GM18519 (cell line): ENCODE measurements around the gene SV2C.
A peak's percentile ranks its signal among the peaks of the same experiment; 100 is the strongest.
"Not testable (repeated sequence)": the region's sequence is repeated elsewhere in the genome, so short reads cannot be mapped to it uniquely, and the experiment has no call there.

Experiments
- ATAC-seq: cut with Tn5 transposase; IDR thresholded peaks from one replicate; pipeline ENCODE4 v1.9.1; 2021; ENCODE audit warnings: mild to moderate bottlenecking, moderate library complexity; ENCODE audit not compliant: unreplicated experiment, low FRiP score

The SV2C gene

DNA sequence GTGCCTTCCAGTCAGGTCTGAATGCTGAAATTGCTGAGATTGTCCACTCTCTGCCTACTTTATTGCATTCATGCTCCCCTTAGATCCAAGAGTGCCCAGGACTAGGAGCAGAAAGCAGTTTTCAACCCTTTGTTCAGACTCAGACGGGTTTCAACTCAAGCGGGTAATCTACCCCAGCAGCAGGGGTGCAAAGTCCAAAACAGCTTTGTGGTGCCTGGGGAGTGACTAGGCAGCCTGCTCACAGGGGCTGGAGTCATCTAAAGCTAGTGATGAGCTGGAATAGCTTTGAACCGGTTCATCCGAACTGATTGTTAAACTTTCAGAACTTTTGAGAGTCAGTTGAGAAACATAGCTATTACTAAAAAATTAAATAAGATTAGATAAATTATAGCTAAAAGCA lies 248.9 kb downstream of the SV2C start:
- no peak for ATAC-seq

DNA sequence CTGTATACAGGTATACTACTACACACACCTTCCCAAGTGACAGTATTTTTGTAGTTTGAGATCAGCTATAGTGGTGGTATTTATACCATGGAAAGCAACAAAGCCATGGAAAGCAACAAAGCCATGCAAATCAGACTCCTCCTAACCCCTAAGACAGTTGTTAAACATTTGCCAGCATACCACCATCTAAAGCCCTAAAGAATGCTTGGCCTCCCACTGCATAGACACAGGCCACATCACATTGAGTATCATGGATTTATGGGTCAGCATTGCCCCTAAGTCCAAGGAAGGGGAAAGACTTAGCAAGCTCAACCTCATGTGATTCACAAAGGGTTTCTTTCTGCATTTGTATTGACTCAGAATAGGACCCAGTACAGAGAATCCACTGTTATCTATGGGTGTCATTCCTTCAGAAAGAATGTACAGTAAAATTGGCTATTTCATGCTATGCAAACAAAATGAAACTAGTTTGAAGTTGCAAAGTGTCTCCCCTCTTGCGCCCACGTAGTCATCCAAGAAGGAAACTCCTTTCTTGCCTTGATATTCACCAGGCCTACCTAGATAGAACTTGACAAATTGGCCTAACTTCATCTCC lies 249.5 kb downstream of the SV2C start:
- ATAC-seq: no peak

DNA sequence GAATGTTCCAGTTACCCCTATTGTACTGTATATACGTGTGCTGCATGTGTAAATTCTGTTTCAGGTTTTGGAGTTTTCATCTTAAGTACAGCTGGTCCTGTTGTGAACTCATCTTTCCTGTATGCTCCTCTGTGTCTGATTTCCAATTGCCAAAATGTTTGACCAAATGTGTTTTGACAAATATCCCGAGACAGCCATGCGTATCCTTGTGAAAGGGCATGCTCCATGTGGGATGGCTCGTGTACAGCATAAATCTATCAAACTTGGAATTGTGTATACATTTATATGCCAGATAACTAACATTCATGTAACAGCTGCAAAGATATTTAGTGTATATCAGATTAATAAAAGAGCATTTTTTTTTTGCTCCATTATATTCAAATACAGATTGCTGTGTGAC lies 250.4 kb downstream of the SV2C start:
- no peak for ATAC-seq

DNA sequence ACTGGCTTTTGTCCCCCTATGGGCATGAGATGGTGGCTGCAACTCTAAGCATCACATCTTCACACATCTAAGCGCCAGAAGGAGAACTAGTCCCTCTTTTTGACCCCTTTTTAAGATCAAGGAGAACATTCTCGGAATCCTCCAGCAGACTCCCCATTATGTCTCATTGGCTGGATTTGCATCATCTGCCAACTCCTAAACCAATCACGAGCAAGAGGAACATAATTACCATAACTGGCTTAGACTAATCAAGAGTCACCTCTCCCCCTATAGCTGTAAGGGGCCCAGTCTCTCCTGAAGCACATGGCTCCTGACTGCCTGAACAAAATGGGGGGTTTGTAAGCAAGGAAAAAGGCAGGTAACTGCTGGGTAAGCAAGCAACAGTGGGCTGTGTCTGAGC lies 251.4 kb downstream of the SV2C start:
- ATAC-seq: no peak

DNA sequence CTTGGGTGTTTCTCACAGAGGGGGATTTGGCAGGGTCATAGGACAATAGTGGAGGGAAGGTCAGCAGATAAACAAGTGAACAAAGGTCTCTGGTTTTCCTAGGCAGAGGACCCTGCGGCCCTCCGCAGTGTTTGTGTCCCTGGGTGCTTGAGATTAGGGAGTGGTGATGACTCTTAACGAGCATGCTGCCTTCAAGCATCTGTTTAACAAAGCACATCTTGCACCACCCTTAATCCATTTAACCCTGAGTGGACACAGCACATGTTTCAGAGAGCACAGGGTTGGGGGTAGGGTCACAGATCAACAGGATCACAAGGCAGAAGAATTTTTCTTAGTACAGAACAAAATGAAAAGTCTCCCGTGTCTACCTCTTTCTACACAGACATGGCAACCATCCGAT lies 252.3 kb downstream of the SV2C start:
- not testable (repeated sequence) for ATAC-seq

DNA sequence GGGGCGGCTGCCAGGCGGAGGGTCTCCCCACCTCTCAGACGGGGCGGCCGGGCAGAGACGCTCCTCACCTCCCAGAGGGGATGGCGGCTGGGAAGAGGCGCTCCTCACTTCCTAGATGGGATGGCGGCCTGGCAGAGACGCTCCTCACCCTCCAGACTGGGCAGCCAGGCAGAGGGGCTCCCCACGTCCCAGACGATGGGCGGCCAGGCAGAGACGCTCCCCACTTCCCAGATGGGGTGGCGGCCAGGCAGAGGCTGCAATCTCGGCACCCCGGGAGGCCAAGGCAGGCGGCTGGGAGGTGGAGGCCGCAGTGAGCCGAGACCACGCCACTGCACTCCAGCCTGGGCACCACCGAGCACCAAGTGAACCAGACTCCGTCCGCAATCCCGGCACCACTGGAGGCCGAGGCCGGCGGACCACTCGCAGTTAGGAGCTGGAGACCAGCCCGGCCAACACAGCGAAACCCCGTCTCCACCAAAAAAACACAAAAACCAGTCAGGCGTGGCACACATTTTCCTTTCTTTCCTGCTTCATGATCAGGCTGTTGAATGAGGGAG lies 253.1 kb downstream of the SV2C start:
- ATAC-seq: not testable (repeated sequence)

DNA sequence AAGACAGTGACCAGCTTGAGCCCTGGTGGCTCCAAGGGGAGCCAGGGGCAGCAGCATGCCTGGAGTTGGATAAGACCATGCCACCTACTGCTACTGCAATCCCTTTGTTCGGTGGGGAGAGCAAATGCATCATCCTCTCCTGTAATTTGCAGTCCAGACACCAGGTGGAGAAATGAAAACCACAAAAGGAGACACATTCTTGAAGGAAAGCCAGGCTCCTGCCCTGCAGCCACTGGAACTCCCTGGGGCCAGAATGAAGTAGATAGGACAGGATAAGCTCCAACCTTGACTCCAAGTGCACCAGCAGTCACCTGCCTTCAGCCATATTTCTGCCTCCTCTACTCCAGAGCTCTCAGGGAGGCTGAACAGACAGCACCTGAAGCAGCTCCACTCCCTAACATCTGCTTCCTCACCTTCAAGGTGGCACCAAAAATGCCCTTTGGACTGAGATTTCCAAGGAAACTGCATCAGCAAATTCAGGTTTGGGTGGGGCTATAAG lies 254.8 kb downstream of the SV2C start:
- ATAC-seq: no peak

DNA sequence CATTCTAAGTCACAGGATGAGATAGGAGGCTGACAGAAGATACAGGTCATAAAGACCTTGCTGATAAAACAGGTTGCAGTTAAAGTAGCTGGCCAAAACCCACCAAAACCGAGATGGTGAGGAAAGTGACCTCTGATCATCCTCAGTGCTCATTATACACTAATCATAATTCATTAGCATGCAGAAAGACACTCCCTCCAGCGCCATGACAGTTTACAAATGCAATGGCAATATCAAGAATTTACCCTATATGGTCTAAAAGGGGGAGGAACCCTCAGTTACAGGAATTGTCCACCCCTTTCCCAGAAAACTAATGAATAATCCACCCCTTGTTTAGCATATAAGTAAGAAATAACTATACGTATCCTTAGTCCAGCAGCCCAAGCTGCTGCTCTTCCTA lies 256.7 kb downstream of the SV2C start:
- ATAC-seq: no peak

DNA sequence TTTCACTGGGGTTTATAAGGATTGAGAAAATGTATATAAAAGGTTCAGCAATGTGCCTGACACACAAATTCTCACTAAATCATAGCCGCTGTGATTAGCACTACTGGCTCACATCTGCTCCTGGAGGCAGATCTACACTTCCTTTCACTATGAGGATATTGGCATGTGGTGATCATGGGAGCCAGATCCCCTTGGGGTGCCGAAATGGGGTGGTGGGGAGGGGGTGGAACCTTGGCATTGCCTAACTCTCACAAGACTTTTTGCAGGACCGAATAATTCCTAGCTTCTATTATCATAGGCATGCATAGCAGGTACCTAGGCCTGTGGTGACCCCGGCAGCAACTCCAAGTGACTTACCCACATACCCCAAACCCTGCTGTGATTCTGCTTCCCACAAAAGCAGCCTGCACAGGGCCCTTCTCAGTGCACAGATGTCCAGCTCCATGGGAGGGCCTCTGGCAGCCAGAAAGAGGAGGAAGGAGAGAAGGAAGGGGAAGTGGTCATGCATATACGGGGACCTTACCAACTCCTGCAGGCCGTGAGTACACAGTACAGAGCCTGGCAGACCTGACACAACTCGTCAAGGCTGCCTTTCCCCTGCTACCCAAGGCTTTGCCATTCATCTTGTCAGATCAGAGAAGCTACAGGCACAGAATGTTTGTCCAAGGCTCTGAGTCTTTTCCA lies 258.6 kb downstream of the SV2C start:
- no peak for ATAC-seq

DNA sequence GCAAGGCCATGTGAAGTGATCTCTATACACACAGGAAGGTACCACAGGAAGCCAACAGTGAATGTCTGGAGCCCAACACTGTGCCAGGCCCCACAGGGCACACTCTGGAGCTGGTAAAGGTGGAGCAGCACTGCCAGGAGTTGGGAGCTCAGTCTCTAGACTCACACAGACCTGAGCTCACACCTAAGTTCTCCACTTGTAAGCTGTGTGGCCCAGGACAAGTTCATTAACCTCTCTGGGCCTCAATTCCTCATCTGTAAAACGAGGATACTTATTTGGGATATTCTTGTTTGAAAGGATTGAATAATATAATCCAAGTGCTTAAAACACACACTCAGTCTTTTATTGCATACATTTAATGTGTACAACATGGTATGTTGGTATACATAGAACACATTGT lies 259.3 kb downstream of the SV2C start:
- ATAC-seq: no peak

DNA sequence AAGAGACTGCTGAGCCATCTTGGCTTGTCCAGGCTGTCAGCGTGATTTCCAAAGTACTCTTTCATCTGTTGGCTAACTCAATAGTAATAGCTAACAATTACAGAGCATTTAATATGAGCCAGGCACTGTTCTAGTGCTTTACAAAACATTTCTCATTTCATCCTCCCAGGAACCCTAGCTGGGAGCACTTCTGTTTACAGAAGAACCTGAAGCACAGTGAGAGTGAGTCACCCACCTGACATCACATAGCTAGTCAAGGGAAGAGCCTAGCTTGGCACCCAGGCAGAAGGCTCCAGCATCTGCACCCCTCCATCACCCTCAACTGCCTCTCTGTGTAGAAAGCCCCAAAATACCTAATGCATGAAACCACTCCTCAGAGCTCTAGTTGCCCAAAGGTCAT lies 262.4 kb downstream of the SV2C start:
- ATAC-seq: no peak

DNA sequence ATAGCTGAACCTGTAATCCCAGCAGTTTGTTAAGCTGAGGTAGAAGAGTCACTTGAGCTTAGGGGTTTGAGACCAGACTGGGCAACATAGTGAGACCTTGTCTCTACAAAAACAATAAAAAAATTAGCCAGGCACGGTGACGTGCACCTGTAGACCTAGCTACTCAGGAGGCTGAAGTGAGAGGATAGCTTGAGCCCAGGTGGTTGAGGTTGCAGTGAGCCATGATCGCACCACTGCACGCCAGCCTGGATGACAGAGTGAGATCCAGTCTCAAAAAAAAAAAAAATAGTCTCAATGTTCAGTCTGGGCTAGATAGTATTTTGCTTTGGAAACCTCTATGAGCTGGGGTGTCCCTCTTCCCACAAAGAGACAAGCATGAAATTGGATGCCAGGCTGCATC lies 268.0 kb downstream of the SV2C start:
- ATAC-seq: no peak

DNA sequence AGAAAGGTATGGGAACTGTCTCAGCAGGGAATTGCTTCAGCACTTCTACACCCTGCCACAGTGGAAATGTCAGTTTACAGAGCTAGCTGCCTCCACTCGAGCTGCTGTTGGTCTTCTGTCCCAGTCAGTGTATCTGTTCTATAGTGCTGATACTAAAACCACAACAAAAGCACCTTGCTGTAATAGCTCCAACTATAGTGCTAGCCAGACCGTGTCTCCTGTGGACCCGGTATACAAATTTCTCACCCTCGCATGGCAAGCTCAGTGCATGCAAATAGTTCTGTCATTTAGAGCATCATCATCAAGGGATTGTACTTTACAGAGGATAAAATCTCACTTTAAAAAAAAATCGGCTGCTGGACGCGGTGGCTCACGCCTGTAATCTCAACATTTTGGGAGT lies 268.4 kb downstream of the SV2C start:
- peak; percentile 98 for ATAC-seq

DNA sequence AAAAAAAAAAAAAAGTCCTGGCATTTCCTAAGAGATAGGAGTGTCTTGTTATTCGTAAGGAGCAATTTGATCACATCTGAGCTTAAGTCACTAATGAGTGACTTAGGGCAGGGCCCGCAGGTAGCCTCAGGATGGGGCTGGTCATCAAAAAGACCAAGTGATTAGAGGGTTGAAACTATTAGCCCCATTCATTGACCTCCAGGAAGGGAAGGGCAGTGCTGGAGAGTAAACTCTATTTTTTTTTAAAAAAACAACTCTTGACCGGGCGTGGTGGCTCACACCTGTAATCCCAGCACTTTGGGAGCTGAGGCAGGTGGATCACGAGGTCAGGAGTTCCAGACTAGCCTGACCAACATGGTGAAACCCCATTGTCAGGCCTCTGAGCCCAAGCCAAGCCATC lies 273.7 kb downstream of the SV2C start:
- no peak for ATAC-seq

DNA sequence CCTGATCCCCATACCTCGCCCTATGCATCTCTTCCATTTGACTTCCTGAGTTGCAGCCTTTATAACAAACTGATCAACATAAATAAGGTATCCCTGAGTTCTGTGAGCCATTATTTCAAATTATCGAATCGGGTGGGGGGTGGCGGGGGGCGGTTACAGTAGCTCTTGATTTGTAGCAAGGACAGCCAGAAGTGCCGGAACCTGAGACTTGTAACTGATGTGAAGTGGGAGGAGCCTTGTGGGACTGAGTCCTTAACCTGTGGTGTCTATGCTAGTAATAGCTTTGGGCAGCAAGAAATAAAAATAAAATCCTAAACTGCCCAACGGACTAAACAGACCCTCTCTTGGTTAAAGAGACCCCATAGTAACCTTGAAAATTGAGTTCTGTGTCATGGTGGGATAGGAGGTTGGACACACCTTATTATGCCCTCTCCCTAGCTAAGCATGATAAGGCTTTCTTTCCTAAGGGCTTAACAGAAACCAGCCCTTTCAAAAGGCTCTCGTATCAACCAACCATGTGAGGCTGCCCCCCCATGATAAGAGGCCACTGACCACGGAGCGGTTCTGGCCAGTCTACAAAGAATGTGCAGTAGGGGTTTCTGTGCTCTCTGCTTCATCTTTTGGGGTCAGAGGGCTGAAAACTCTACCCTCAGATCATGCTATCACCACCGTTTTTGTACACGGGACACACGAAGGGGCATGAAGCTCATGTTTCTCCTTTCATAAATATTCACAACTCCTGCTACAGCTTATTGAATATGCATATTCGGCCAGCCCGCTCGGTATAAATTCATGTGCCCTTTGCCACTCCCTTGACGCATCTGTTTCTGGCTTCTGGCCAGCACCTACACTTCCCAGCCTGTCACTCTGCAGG lies 280.4 kb downstream of the SV2C start:
- no peak for ATAC-seq

DNA sequence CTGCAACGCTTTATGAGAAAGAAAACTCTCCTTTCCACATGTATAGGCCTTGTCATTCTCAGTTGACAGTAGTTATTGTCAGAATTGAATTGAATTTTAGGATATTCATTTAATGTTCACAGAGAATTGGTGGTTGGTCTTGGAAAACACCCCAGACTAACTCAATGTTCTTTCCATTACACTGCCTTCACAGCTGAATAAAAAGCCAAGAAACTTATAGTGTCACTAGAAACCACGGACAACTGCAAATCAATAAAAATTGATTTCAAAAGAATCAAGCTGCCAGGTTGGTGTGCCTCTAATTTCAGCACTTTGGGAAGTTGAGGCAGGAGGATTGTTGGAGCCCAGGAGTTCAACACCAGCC lies 281.0 kb downstream of the SV2C start:
- no peak for ATAC-seq

DNA sequence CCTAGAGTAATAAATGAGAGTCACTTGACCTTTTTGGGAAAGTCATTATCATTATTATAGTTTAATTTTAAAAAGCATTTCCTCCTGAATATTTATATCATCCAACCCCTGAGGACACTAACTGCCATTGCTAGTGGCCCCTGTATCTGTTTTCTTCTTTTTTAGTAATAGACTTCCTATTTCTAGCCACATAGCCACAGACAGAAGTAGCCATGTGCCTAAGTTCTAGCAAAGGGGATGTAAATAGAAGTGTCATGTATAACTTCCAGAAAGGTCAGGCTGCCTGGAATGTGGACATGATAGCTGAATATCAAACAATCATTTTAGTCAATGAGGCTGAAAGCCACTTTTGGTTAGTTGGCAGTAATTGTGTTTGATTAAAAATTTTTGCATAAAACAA lies 282.4 kb downstream of the SV2C start:
- ATAC-seq: no peak

DNA sequence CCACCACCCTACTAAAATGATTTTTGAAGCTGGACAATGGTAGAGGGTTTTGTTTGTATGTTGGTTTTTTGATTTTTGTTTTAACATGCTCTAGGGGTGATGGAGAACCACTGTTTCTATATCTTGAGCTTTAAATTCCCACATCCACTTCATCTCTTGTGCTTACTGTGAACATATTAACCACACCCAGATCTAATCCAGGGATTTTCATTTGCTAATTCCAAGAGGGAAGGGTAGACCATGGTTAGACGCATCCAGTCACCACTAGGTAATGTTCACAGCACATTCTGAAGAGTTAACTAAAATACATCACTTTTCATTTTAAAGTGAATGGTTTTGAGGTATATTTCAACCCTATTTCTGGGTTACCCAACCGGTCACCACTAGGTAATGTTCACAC lies 283.4 kb downstream of the SV2C start:
- ATAC-seq: no peak

DNA sequence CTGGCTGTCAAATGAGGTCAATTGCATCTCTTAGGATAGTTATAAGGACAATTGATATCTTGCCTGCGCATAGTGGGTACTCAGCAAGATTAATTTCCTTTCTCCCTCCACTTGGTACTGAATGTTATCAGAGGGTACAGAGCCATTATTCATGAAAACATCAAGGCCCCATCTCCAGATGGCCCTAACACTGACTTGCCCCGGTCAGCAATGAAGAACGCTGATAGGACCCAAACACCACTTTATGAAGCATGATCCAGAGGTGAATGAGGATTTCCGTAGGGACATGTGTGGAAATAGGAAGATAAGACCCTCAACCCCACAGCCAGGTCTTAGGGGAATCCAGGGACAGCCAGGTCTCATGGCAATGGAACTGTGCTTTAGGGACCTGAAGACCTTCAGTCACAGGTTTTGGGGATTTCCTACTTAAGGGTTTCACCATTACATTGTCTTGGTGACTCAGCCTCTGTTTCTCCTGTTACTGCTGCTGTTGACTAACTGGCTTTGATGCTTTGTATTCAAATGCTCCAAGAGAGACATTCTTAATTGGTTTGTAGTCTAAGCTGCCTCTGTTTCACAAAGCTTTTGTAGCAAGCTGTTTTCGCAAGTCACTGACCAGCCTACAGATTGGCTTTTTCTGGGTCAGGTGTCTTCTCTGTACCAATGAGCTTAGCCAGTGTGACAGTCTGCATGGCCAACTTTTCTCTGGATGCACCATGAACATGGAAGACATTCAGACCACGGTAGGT lies 284.6 kb downstream of the SV2C start:
- no peak for ATAC-seq

DNA sequence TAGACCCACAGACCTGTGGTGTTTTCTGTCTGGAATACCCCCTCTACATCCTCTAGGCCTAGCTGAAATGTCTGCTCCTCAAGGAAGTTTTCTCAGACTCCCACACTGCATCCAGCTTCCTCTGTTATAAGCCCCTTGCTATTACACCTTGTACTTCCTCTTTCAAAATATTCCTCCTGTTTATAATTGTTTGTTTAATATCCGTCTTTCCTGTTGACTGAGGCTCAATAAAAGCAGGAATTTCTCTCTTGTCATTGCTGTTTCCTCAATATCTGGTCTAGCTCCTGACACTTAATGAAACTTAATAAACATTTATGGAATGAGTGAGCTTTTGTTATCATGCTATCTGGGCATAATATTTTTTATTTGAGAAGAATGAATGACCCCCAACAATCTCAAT lies 285.8 kb downstream of the SV2C start:
- ATAC-seq: no peak

DNA sequence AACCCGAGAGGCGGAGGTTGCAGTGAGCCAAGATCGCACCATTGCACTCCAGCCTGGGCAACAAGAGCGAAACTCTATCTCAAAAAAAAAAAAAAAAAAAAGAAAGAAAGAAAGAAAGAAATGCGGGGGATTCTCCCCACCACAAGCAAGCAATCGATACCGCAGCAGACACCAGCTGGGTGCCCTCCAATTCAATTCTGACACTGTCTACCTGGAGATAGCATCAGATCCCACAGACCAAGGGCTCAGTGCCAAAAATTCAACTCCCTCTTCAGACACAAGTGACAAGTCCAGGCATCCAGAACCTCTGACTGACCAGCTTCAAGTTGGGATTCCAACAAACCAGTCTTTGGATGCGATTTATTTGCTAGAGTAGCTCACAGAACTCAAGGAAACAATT lies 286.5 kb downstream of the SV2C start:
- ATAC-seq: not testable (repeated sequence)
